ENCODE data around the gene LGR4. TPM values are rescaled to one million over a fixed set of nuclear protein-coding genes. Genes with fewer than 3 reads are reported as not detected.

LGR4 gene
- total and polyA plus RNA-seq, 9 of the 15 experiments (the other 6 are each of a cell fraction or from before 2014, with no cell fraction given): 0.94 to 10.1 (median 5.8) TPM

DNA sequence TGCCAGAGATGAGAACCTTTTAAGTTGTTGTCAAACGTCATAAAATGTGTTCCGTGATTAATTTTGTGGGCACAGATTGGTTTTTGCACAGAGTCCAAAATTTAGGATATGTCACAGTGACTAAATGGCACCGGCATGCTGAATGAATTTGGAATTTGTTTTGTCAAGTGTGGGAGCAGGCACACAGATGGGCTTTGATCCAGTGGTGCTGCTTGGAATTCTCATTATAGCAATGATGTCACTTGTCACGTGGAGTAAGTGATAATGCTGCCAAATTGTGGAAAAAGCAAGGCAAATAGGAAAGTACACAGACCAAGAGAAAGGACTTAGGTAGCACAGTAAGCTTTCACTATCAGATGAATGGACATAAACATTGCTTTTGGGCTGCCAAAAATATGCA lies 42.0 kb upstream of the LGR4 start:
- H3K4me2 ChIP-seq (ENCODE audit: insufficient read depth, low read length): no peak overlapping the region
- H3K9me3 ChIP-seq (replicated peaks; ENCODE audit: control insufficient read depth, insufficient read depth, low read depth, low read length): no peaks in the 10 kb centered on the region
- no peaks in the 10 kb centered on the region for H3K9me1 ChIP-seq (ENCODE audit: control insufficient read depth, insufficient read depth, low read length)
- H3K36me3 ChIP-seq (ENCODE audit: control insufficient read depth, insufficient read depth, low read length): no peaks in the 10 kb centered on the region
- no peaks in the 10 kb centered on the region; a peak in 2 of 5 replicates for H3K4me1 ChIP-seq (replicated peaks in 1 of 2; ENCODE audit: control insufficient read depth in 2 of 2, insufficient read depth in 2 of 2, low read length in 2 of 2)
- FAIRE-seq (no peak), DNase-seq (ENCODE audit: extremely low read depth in 1 of 4, low spot score in 3 of 4) (no peak), ATAC-seq (no peak)
- no TSS peak for BruUV-seq (replicated peaks)
- no peak overlapping the region for H3K27ac ChIP-seq (ENCODE audit: extremely low read depth, low read depth, low read length)
- intact Hi-C loops (cut with micrococcal nuclease): no loop called here
- in situ Hi-C loops (cut with MboI): no loop called here
- no peak overlapping the region for H3K4me3 ChIP-seq
- no peak for TF ChIP-seq ZNF12 (CRISPR knock-in tag; IDR thresholded peaks at IDR 0.05)
- TF ChIP-seq, protein P1, sequence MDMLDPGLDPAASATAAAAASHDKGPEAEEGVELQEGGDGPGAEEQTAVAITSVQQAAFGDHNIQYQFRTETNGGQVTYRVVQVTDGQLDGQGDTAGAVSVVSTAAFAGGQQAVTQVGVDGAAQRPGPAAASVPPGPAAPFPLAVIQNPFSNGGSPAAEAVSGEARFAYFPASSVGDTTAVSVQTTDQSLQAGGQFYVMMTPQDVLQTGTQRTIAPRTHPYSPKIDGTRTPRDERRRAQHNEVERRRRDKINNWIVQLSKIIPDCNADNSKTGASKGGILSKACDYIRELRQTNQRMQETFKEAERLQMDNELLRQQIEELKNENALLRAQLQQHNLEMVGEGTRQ (CRISPR knock-in tag; IDR thresholded peaks at IDR 0.05): peak; percentile 37; the same call in 1 of the 2 replicates
- 6% methylated on average over 4 of the region's 4 CpGs for WGBS (ENCODE audit: insufficient coverage, low coverage, missing lambda C conversion rate)
- H3K9ac ChIP-seq (ENCODE audit: insufficient read depth in 1 of 2, low read depth in 2 of 2, low read length in 2 of 2): no peak overlapping the region
- ChIA-PET CTCF (ENCODE audit: low intra/inter-chr PET ratio) (no interaction called here), POLR2A (no interaction called here)
- no peaks in the 10 kb centered on the region for H3K79me2 ChIP-seq (ENCODE audit: control insufficient read depth, insufficient read depth, low read length)
- no peaks in the 10 kb centered on the region; the same call in 1 of the 2 replicates for H4K20me1 ChIP-seq (replicated peaks; ENCODE audit: control insufficient read depth, insufficient read depth, low read length)
- H3K27me3 ChIP-seq (ENCODE audit: control insufficient read depth in 2 of 2, insufficient read depth in 2 of 2, low read length in 2 of 2): no peaks in the 10 kb centered on the region
- H2AFZ ChIP-seq (ENCODE audit: low read depth, low read length): no peak overlapping the region

DNA sequence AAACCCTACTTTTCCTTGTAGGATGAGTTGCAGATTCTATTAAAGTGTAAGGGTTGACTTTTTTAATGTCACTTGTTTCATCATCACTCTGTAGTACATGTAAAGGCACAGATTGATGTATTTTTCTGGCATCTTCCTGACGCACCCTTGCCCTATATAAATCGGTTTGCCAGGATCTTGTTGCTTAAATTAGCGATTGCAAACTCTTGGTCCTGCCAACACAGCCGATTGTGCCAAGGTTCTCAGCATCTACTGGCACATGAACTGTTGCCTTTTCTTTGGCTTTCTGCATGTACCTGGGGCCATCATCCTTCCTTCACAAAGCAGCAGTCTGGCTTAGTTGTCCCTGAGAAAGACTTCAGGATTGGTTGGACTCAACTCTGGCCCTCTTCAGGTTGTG lies 41.5 kb upstream of the LGR4 start:
- Histone ChIP-seq H3K36me3 (ENCODE audit: control insufficient read depth, insufficient read depth, low read length) (no peaks in the 10 kb centered on the region), H3K79me2 (ENCODE audit: control insufficient read depth, insufficient read depth, low read length) (no peaks in the 10 kb centered on the region), H3K9me1 (ENCODE audit: control insufficient read depth, insufficient read depth, low read length) (no peaks in the 10 kb centered on the region), H3K27me3 (ENCODE audit: control insufficient read depth in 2 of 2, insufficient read depth in 2 of 2, low read length in 2 of 2) (no peaks in the 10 kb centered on the region), H2AFZ (ENCODE audit: low read depth, low read length) (no peak overlapping the region), H3K9me3 (replicated peaks; ENCODE audit: control insufficient read depth, insufficient read depth, low read depth, low read length) (no peaks in the 10 kb centered on the region), H3K4me2 (ENCODE audit: insufficient read depth, low read length) (no peak overlapping the region), H3K4me3 (no peak overlapping the region), H4K20me1 (replicated peaks; ENCODE audit: control insufficient read depth, insufficient read depth, low read length) (no peaks in the 10 kb centered on the region; the same call in 1 of the 2 replicates), H3K4me1 (replicated peaks in 1 of 2; ENCODE audit: control insufficient read depth in 2 of 2, insufficient read depth in 2 of 2, low read length in 2 of 2) (no peaks in the 10 kb centered on the region; a peak in 2 of 5 replicates), H3K9ac (ENCODE audit: insufficient read depth in 1 of 2, low read depth in 2 of 2, low read length in 2 of 2) (no peak overlapping the region), H3K27ac (ENCODE audit: extremely low read depth, low read depth, low read length) (no peak overlapping the region)
- ChIA-PET CTCF (ENCODE audit: low intra/inter-chr PET ratio) (no interaction called here), POLR2A (no interaction called here)
- FAIRE-seq (no peak), ATAC-seq (no peak), DNase-seq (ENCODE audit: extremely low read depth in 1 of 4, low spot score in 3 of 4) (no peak)
- 4% methylated on average over 4 of the region's 4 CpGs for WGBS (ENCODE audit: insufficient coverage, low coverage, missing lambda C conversion rate)
- TF ChIP-seq GATA2 (CRISPR knock-in tag; IDR thresholded peaks at IDR 0.05): no peak
- TF ChIP-seq, protein P2, sequence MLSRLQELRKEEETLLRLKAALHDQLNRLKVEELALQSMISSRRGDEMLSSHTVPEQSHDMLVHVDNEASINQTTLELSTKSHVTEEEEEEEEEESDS (CRISPR knock-in tag; IDR thresholded peaks at IDR 0.05): no peak
- no peak for TF ChIP-seq KDM5B (IDR thresholded peaks at IDR 0.05; ENCODE audit: insufficient replicate concordance, low read depth, low read length)
- no peak for TF ChIP-seq NR1H2 (CRISPR knock-in tag; IDR thresholded peaks at IDR 0.05)
- TF ChIP-seq, protein P3, sequence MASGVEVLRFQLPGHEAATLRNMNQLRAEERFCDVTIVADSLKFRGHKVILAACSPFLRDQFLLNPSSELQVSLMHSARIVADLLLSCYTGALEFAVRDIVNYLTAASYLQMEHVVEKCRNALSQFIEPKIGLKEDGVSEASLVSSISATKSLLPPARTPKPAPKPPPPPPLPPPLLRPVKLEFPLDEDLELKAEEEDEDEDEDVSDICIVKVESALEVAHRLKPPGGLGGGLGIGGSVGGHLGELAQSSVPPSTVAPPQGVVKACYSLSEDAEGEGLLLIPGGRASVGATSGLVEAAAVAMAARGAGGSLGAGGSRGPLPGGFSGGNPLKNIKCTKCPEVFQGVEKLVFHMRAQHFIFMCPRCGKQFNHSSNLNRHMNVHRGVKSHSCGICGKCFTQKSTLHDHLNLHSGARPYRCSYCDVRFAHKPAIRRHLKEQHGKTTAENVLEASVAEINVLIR (CRISPR knock-in tag; IDR thresholded peaks at IDR 0.05): no peak
- no peak for TF ChIP-seq TAL1 (IDR thresholded peaks at IDR 0.05)
- in situ Hi-C loops (cut with MboI): no loop called here
- intact Hi-C loops (cut with micrococcal nuclease): no loop called here
- BruUV-seq (replicated peaks): no TSS peak
